ENCODE results near the gene IGSF10. TPM values are rescaled to one million over a fixed set of nuclear protein-coding genes. Genes with fewer than 3 reads are reported as not detected.

Gene IGSF10
- total RNA-seq, 2 donors from 2014 or later, result 0.89 to 1.8 TPM

GRCh38 chr3:151476344-151477018 lies 15.6 kb upstream of the IGSF10 start:
- ATAC-seq (no peak), DNase-seq (no peak)
- intact Hi-C loops (cut with DNase I, micrococcal nuclease), result no loop called here

GRCh38 chr3:151468284-151468917 lies 7.5 kb upstream of the IGSF10 start:
- DNase-seq (no peak), ATAC-seq (peak; percentile 78)
- intact Hi-C loops (cut with DNase I, micrococcal nuclease), result loop anchor here in 1 of 2 donors (10.0 kb wide), 1 partner anchor 446 kb away; no protein-coding TSS in a partner anchor

GRCh38 chr3:151467069-151467468 lies 6.2 kb upstream of the IGSF10 start:
- DNase-seq (no peak), ATAC-seq (no peak)
- intact Hi-C loops (cut with DNase I, micrococcal nuclease), result loop anchor here in 1 of 2 donors (10.0 kb wide), 1 partner anchor 448 kb away; no protein-coding TSS in a partner anchor

GRCh38 chr3:151462991-151463390 lies 2.1 kb upstream of the IGSF10 start:
- DNase-seq, result no peak
- intact Hi-C loops (cut with DNase I, micrococcal nuclease), result loop anchor here in 1 of 2 donors (10.0 kb wide), 1 partner anchor 452 kb away; no protein-coding TSS in a partner anchor
- no peak for ATAC-seq

- no peak for ATAC-seq
- no peak for DNase-seq
- intact Hi-C loops (cut with DNase I, micrococcal nuclease), result loop anchor here in 1 of 2 donors (10.0 kb wide), 1 partner anchor 452 kb away; no protein-coding TSS in a partner anchor
These were observed 1.5 kb upstream of the IGSF10 start for GRCh38 chr3:151462278-151462780.

- intact Hi-C loops (cut with DNase I, micrococcal nuclease), result loop anchor here in 1 of 2 donors (10.0 kb wide), 1 partner anchor 455 kb away; no protein-coding TSS in a partner anchor
- ATAC-seq, result no peak
- no peak for DNase-seq
These were observed 633 bp downstream of the IGSF10 start for GRCh38 chr3:151460228-151460627.

GRCh38 chr3:151459358-151459757 lies 1.5 kb downstream of the IGSF10 start:
- DNase-seq, result no peak
- no peak for ATAC-seq

GRCh38 chr3:151456065-151456464 lies 4.8 kb downstream of the IGSF10 start:
- ATAC-seq, result peak; percentile 85
- no peak for DNase-seq
- intact Hi-C loops (cut with DNase I, micrococcal nuclease), result no loop called here

More at GRCh38 chr3:151459358-151459757, 1.5 kb downstream of the IGSF10 start:
- intact Hi-C loops (cut with DNase I, micrococcal nuclease), result no loop called here

- ATAC-seq, result peak; percentile 78
- DNase-seq, result peak in 1 of 2 donors; percentile 12
- intact Hi-C loops (cut with DNase I, micrococcal nuclease), result no loop called here
These were observed 8.0 kb downstream of the IGSF10 start for GRCh38 chr3:151452841-151453240.

GRCh38 chr3:151452368-151452767 lies 8.5 kb downstream of the IGSF10 start:
- peak; percentile 81 for ATAC-seq
- intact Hi-C loops (cut with DNase I, micrococcal nuclease), result no loop called here
- DNase-seq, result no peak

GRCh38 chr3:151446002-151446340 lies 14.9 kb downstream of the IGSF10 start:
- ATAC-seq (no peak), DNase-seq (no peak)
- intact Hi-C loops (cut with DNase I, micrococcal nuclease), result no loop called here

GRCh38 chr3:151445273-151446001 lies 15.4 kb downstream of the IGSF10 start:
- DNase-seq (no peak), ATAC-seq (no peak)
- intact Hi-C loops (cut with DNase I, micrococcal nuclease), result no loop called here

- intact Hi-C loops (cut with DNase I, micrococcal nuclease), result no loop called here
- DNase-seq (no peak), ATAC-seq (no peak)
These were observed 17.3 kb downstream of the IGSF10 start for GRCh38 chr3:151443583-151443982.

GRCh38 chr3:151440940-151441339 lies 19.9 kb downstream of the IGSF10 start:
- intact Hi-C loops (cut with DNase I, micrococcal nuclease), result no loop called here
- DNase-seq, result no peak
- ATAC-seq, result no peak

- DNase-seq, result no peak
- intact Hi-C loops (cut with DNase I, micrococcal nuclease), result loop anchor here in 1 of 2 donors (2.0 to 5.0 kb wide), 2 partner anchors 399 to 478 kb away; no protein-coding TSS in a partner anchor
- ATAC-seq, result peak; percentile 85
These were observed 21.2 kb downstream of the IGSF10 start for GRCh38 chr3:151439652-151440125.

- ATAC-seq (no peak), DNase-seq (no peak)
- intact Hi-C loops (cut with DNase I, micrococcal nuclease), result loop anchor here in 1 of 2 donors (2.0 to 5.0 kb wide), 2 partner anchors 401 to 479 kb away; no protein-coding TSS in a partner anchor
These were observed 23.0 kb downstream of the IGSF10 start for GRCh38 chr3:151437906-151438305.

GRCh38 chr3:151436675-151437446 lies 24.0 kb downstream of the IGSF10 start:
- no peak for DNase-seq
- no peak for ATAC-seq
- intact Hi-C loops (cut with DNase I, micrococcal nuclease), result loop anchor here in 1 of 2 donors (5.0 kb wide), 1 partner anchor 480 kb away; no protein-coding TSS in a partner anchor

GRCh38 chr3:151434151-151434890 lies 26.5 kb downstream of the IGSF10 start:
- intact Hi-C loops (cut with DNase I, micrococcal nuclease), result no loop called here
- ATAC-seq, result no peak
- no peak for DNase-seq

All from left colon (tissue), 2 donors.